BJ (cell line): ENCODE data around the gene NUPR2. TPM values are rescaled to one million over a fixed set of nuclear protein-coding genes. Genes with fewer than 3 reads are reported as not detected.
A peak's percentile ranks its signal among the peaks of the same experiment; 100 is the strongest.
"Not testable (repeated sequence)": the region's sequence is repeated elsewhere in the genome, so short reads cannot be mapped to it uniquely, and the experiment has no call there.

Source experiments
- CTCF ChIA-PET: fragments of 350-600 bp; formaldehyde crosslinking; extraction: SDS; loops from one replicate; lab custom pipeline; 2021; ENCODE audit warnings: antibody characterized with exemption, inconsistent platforms; lab: Yijun Ruan, JAX
- POLR2A ChIA-PET: fragments of 300-600 bp; sonication (Branson Sonifier 250); formaldehyde crosslinking; extraction: SDS; loops from one replicate; lab custom pipeline; 2021; ENCODE audit warnings: antibody characterized with exemption; lab: Charles Lee
- DNase-seq: peaks from one replicate; pipeline ENCODE4 v3.0.0-alpha.2; 2011; ENCODE audit warnings: low read depth
- H3K27me3 ChIP-seq: 2 replicates; pipeline ENCODE4 v1.6.0; 2011; ENCODE audit warnings: low read length; ENCODE audit not compliant: control insufficient read depth, insufficient read depth
- H3K36me3 ChIP-seq: 2 replicates; pipeline ENCODE4 v1.5.1; 2011; ENCODE audit warnings: low read length; ENCODE audit not compliant: control insufficient read depth, insufficient read depth
- H3K4me3 ChIP-seq: 2 replicates; pipeline ENCODE4 v1.5.1; 2011; ENCODE audit warnings: low read depth, mild to moderate bottlenecking, control low read depth, low read length
- polyA plus RNA-seq: library from polyadenylated mRNA; depleted of rRNA; stranded (reverse); fragments of >200 nt; gene quantifications from 2 replicates; pipeline ENCODE4 v1.2.3, GENCODE V29; 2011
- TF ChIP-seq, protein P1 (sequence below): IDR thresholded peaks from 2 replicates; pipeline ENCODE4 v1.5.1; 2011; ENCODE audit warnings: low read depth, mild to moderate bottlenecking, control low read depth, inconsistent platforms, low read length, moderate library complexity; ENCODE audit not compliant: insufficient read depth

Gene NUPR2
- polyA plus RNA-seq, 1 experiment: not detected

DNA sequence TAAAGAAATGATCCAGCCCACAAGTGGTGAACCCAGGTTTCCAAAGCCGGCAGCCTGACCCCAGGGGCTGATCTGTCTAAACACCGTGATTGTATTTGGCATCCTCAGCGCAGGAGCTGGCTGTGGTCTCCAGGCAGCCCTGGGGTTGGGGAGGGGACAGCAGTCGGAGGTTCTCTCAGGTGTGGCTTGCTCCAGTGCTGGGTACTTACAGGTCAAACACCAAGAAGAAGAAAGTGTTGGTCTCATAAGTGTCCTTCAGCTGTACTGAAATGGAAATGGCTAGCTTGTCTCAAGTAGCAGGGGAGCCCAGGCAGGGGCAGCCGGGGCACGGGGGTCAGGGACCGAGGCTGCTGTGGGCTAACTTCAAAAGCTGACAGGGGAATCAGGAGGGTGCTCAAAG lies 29.5 kb downstream of the NUPR2 start:
- Histone ChIP-seq H3K27me3 (no peaks in the 10 kb centered on the region), H3K36me3 (peaks cover 9% of the 10 kb centered on the region; the same call in 1 of the 2 replicates), H3K4me3 (no peak overlapping the region)
- ChIA-PET POLR2A (no interaction called here), CTCF (interaction anchor here (1.4 to 2.0 kb wide), 2 partner anchors 7 to 12 kb away, joined by 5 to 7 read pairs; no protein-coding TSS in a partner anchor)
- TF ChIP-seq, protein P1, sequence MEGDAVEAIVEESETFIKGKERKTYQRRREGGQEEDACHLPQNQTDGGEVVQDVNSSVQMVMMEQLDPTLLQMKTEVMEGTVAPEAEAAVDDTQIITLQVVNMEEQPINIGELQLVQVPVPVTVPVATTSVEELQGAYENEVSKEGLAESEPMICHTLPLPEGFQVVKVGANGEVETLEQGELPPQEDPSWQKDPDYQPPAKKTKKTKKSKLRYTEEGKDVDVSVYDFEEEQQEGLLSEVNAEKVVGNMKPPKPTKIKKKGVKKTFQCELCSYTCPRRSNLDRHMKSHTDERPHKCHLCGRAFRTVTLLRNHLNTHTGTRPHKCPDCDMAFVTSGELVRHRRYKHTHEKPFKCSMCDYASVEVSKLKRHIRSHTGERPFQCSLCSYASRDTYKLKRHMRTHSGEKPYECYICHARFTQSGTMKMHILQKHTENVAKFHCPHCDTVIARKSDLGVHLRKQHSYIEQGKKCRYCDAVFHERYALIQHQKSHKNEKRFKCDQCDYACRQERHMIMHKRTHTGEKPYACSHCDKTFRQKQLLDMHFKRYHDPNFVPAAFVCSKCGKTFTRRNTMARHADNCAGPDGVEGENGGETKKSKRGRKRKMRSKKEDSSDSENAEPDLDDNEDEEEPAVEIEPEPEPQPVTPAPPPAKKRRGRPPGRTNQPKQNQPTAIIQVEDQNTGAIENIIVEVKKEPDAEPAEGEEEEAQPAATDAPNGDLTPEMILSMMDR: no peak
- no peak for DNase-seq

DNA sequence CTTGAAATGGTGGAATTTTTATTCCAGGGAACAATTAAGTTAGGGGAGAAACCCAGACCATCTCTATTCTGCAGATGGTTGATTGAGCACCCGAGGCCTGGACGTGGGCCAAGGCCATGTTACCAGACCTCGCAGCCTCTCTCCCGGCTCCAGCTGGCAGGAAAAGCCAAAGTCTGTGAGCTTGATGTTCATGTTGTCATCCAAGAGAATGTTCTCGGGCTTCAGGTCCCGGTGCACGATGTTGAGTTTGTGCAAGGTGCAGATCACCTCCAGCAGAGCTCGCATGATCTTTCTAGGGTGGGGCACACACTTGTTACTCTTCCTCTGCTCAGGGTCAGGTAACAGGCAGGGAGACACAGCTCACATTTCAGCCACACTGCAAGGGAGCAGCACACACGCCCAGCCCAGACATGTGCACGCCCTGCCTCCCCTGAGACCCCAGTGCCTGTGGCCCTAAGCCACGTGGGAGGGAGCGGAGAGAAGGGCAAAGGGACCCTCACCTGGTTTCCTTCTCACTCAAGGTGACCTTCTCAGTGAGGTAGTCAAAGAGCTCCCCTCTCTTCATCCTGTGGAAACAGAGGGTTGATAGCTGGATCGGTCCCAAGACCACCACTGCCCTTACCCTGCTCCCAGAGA lies 32.9 kb downstream of the NUPR2 start:
- no peaks in the 10 kb centered on the region for H3K27me3 ChIP-seq
- H3K36me3 ChIP-seq: peaks cover 13% of the 10 kb centered on the region
- no peak for DNase-seq
- CTCF ChIA-PET: interaction anchor here (0.5 to 3.3 kb wide), 4 partner anchors 8 to 442 kb away, joined by 3 to 15 read pairs (median 8); partner anchors contain the start of gene PHKG1
- H3K4me3 ChIP-seq: no peak overlapping the region
- POLR2A ChIA-PET: no interaction called here
- TF ChIP-seq, protein P1: no peak

DNA sequence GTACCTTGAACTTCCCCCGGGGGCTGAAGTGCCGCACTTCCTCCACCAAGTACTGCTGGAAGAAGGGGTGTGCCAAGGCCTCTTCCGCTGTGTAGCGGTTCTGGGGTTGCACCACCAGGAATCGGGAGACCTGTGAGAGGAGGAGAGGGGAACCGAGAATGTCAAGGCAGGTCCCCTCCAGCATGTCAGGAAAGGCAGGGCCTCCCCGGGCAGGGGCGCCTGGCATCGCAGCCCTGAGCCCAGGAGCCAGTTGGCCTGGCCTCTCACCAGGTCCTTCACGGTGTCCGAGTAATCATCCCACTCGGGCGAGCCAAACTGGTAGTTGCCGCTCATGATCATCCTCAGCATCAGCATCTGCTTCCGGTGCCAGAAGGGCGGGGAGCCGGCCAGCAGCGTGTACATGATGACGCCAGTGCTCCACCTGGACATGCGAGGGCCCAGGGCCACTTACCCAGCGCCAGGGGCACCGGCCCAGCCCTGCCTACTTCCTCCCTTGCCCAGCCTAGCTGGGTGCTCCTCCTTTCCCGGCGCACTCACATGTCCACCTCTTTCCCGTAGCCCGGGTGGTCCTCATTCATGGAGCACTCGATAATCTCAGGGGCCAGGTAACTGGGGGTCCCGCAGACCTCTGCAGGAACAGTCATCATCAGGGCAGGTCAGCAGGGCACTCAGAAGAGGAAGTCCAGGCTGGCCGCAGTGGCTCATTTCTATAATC lies 34.4 kb downstream of the NUPR2 start:
- DNase-seq: no peak
- Histone ChIP-seq H3K27me3 (no peaks in the 10 kb centered on the region), H3K4me3 (no peak overlapping the region), H3K36me3 (peaks cover 14% of the 10 kb centered on the region)
- ChIA-PET POLR2A (no interaction called here), CTCF (interaction anchor here (3.3 kb wide), 1 partner anchor 7 kb away, joined by 15 read pairs; no protein-coding TSS in a partner anchor)
- TF ChIP-seq, protein P1: no peak

DNA sequence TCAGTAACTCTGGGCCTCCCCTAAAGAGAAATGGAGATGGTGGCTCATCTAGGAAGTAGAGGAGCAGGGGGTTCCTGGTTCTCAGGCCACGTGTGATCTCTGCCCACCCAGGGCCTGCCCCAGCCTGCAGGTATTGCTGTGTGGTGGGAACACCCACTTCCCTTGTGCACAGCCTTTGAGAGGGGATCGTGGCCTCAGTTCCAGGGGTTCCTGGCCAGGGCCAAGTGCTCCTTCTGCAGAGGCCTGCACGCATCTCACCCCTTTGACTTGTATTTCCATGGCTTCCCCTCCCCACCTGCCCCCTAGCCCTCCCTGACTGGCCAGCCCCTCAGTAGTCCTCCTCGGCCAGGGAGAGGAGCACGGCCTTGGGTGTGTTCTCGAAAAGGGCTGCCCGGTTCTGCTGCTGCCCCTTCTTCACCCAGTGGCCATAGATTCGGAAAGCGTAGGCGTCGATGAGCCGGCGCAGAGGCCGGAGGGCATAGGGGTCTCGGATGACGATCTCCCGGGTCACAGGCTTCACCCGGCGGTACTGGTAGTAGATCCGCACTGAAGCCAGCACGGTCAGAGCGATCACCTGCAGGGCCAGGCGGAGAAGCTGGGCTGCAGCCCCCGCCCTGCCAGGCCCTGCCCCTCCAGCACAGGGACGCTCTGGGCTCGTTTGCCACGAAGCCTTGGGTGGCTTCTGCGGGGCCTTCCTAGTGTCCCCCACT lies 35.3 kb downstream of the NUPR2 start:
- CTCF ChIA-PET: interaction anchor here (1.2 kb wide), 1 partner anchor 13 kb away, joined by 3 read pairs; no protein-coding TSS in a partner anchor
- DNase-seq, POLR2A ChIA-PET, H3K4me3 ChIP-seq, H3K27me3 ChIP-seq: not testable (repeated sequence)
- peaks cover 14% of the 10 kb centered on the region for H3K36me3 ChIP-seq

DNA sequence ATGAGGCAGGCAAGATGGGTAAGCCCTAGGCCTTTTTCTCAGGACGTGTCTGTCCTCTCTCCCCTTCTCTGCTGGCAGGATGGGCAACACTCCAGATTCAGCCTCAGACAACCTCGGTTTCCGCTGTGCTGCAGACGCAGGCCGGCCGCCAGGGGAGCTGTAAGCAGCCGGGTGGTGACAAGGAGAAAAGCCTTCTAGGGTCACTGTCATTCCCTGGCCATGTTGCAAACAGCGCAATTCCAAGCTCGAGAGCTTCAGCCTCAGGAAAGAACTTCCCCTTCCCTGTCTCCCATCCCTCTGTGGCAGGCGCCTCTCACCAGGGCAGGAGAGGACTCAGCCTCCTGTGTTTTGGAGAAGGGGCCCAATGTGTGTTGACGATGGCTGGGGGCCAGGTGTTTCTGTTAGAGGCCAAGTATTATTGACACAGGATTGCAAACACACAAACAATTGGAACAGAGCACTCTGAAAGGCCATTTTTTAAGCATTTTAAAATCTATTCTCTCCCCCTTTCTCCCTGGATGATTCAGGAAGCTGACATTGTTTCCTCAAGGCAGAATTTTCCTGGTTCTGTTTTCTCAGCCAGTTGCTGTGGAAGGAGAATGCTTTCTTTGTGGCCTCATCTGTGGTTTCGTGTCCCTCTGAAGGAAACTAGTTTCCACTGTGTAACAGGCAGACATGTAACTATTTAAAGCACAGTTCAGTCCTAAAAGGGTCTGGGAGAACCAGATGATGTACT lies 36.6 kb downstream of the NUPR2 start:
- TF ChIP-seq, protein P1: peak; percentile 96
- Histone ChIP-seq H3K27me3 (no peaks in the 10 kb centered on the region), H3K4me3 (no peak overlapping the region), H3K36me3 (peaks cover 14% of the 10 kb centered on the region)
- peak; percentile 47 for DNase-seq
- POLR2A ChIA-PET: interaction anchor here (0.9 kb wide), 1 partner anchor 27 kb away, joined by 3 read pairs; the partner anchor contains the start of gene CHCHD2
- CTCF ChIA-PET: interaction anchor here (0.5 to 2.8 kb wide), 15 partner anchors 8 to 1014 kb away, joined by 3 to 24 read pairs (median 4); partner anchors contain the start of genes CCT6A, PHKG1, PSPH and SUMF2
